DLD1 (cell line): ENCODE measurements around the gene MORC2.

Experiments
- in situ Hi-C: cut with HindIII; loops from 2 replicates; pipeline ENCODE4 v1.10.0; 2017; ENCODE audit warnings: low sequenced_read_pairs

The MORC2 gene

DNA sequence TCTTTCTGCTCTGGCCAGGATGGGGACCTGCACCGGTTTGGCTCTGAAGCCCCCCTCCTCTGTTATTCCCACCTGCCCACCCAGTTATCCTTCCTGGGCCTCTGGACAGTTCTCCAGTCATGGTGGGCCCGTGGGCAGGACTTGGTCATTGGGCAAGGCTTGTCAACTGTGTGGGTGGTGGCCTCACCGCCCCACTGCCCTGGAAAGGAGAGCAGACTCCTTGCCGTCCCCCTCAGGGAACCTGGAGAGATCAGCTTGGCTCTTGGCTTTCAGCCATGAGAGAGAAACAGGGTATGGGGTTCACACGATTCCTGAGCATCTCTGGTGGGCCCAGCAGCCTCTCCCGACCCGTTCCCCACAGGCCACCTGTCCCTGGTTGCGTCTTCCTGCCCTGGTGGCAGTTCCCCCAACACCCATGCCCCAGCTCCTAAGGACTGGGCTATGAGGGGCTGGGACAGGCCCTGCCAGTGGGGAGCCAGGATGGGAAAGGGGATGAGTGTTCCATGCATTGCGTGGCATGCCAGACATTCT lies 92.3 kb downstream of the MORC2 start:
- in situ Hi-C loops = no loop called here

DNA sequence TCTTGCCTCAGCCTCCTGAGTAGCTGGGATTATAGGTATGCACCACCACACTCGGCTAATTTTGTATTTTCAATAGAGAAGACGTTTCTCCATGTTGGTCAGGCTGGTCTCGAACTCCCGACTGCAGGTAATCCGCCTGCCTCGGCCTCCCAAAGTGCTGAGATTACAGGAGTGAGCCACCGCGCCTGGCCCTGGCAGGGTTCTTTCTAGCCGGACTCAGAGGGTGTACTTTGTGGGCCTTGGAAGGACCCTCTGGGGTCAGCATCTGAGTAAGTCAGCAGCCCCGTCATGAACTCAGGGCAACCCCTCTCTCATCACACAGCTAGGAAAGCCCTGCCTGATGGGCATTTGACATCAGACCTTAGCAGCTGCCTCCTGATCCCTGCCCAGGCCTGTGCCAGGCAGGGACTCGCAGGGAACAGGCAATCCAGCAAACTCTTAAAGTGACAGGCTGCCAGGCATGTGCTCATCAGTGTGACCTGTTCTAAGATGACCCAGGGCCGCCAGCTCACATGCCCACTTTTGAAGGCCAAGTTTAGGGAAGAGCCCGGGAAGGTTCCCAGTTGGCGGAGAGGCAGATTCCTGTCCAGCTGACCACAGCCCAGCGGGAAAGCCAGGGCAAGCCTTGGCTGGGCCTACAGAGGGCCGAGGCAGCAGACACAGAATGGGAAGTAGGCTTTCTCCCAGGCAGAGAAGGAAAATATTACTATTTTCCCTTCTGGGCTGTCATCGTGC lies 92.9 kb downstream of the MORC2 start:
- in situ Hi-C loops = no loop called here
